GM12801 (cell line): ENCODE data around the gene TRIM14.

Source experiments
- CTCF ChIP-seq: IDR thresholded peaks from one replicate; pipeline ENCODE4 v1.5.1; 2011; ENCODE audit warnings: control low read depth; ENCODE audit not compliant: insufficient read length; ENCODE audit errors: extremely low read depth

The TRIM14 gene

DNA sequence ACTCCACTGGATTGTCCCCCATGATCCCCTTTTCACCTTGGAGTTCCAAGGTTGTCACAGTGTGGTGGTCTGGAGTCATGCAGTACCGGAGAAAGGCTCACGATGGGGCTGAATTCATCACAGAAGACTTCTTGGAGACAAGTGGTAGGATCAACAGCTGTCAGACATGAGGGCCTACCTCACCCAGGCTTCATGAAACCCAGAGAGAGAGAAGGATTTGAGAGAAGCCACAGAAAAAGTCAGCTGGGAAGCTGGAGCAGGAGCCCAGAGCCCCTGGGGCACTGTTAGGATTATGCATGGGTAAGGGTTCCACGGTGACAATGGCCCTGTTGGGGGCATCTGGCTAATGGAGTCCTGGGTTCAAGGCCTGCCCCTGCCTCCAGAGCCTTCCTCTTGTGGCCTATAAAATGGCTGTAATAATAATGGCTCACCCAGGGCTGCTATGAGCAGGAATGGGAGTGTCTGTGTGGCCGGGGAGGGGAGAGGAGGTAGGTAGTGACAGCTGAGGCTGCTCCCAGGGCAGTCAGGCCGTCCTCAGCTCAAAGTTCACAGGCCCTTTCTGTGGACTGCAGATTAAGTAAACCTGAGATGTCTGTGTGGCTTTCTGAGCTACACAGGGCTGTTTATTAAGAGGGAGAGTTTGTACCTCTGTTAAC, 910 bp downstream of the TRIM14 start:
- no peak for TF ChIP-seq CTCF

DNA sequence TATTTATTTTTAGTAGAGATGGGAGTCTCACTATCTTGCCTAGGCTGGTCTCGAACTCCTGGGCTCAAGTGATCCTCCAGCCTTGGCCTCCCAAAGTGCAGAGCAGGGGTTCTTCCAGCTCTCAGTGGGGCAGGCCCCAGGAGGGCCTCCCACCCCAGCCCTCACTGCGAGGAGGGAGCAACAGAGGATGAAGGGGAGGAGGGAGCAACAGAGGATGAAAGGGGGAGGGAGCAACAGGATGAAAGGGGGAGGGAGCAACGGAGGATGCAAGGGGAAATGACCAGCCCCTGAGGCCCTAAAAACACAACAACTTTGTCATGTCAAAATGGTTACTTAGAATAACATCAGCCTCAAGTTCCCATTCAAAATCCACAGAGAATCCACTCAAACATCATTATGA, 10.0 kb downstream of the TRIM14 start:
- TF ChIP-seq CTCF, result no peak

- no peak for TF ChIP-seq CTCF
Observed at GRCh38 chr9:98108531-98109031, 10.4 kb downstream of the TRIM14 start.

GRCh38 chr9:98107926-98108325, 11.1 kb downstream of the TRIM14 start:
- no peak for TF ChIP-seq CTCF

DNA sequence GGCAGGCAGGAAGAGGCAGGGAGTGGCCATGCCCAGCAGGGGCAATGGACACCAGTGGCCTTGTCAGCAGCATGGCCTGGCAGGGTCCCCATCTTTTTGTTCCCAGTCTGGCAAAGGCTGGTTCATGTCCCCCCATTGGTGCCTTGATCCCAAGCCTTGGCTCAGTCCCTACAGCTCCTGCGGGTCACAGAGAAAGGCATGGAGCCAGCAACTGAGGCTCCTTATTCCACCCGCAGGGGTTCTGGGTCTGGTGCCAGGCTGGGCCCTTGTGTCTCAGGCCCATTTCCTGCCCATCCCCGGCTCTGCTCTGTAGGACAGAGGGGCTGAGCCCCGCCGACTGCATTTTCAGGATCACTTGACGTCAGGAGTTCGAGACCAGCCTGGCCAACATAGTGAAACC, 14.0 kb downstream of the TRIM14 start:
- TF ChIP-seq CTCF, result no peak

GRCh38 chr9:98104445-98104881, 14.6 kb downstream of the TRIM14 start:
- TF ChIP-seq CTCF, result no peak

DNA sequence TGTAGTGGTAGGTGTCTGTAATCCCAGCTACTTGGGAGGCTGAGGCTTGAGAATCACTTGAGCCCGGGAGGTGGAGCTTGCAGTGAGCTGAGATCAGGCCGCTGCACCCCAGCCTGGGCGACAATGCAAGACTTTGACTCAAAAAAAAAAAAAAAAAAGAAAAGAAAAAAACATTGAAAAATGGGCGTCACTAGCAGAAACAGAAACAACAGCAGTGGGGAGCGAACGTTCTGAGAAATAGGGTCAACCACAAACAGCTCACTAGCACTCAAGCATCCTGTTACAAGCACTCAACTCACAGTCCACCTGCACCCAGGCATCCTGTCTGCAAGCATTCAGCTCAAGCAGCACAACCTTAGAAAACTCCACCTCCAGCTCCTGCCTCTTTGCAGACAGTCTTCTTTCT, 17.2 kb downstream of the TRIM14 start:
- no peak for TF ChIP-seq CTCF
